ENCODE measurements around the gene SMAD3. TPM values are rescaled to one million over a fixed set of nuclear protein-coding genes. Genes with fewer than 3 reads are reported as not detected.
A peak's percentile ranks its signal among the peaks of the same experiment; 100 is the strongest.

Gene SMAD3
- total and polyA plus RNA-seq, 4 donors: 10.9 to 41.6 (median 23.4) TPM

- Histone ChIP-seq H3K9ac (ENCODE audit: insufficient read depth in 1 of 2, low read length in 2 of 2) (no peak overlapping the region), H3K9me3 (ENCODE audit: control insufficient read depth in 4 of 4, insufficient read depth in 3 of 4, low read length in 3 of 4) (peaks cover 0 to 8% (median 0%) of the 10 kb centered on the region in 4 donors), H3K4me3 (no peak overlapping the region), H3K4me1 (ENCODE audit: control insufficient read depth in 5 of 5, insufficient read depth in 5 of 5, low read length in 5 of 5) (peaks cover 0 to 40% (median 19%) of the 10 kb centered on the region in 5 donors), H3K36me3 (ENCODE audit: control insufficient read depth in 4 of 4, insufficient read depth in 4 of 4, low read length in 4 of 4) (peaks cover 0 to 4% (median 0%) of the 10 kb centered on the region in 4 donors), H3K27me3 (ENCODE audit: control insufficient read depth in 3 of 3, insufficient read depth in 3 of 3, low read length in 2 of 3) (no peaks in the 10 kb centered on the region), H3K27ac (ENCODE audit: low read depth in 1 of 2, low read length in 1 of 2) (no peak overlapping the region)
- WGBS, 2 donors: 86 to 91% methylated on average over 1 of the region's 1 CpG
- TF ChIP-seq, protein P1, sequence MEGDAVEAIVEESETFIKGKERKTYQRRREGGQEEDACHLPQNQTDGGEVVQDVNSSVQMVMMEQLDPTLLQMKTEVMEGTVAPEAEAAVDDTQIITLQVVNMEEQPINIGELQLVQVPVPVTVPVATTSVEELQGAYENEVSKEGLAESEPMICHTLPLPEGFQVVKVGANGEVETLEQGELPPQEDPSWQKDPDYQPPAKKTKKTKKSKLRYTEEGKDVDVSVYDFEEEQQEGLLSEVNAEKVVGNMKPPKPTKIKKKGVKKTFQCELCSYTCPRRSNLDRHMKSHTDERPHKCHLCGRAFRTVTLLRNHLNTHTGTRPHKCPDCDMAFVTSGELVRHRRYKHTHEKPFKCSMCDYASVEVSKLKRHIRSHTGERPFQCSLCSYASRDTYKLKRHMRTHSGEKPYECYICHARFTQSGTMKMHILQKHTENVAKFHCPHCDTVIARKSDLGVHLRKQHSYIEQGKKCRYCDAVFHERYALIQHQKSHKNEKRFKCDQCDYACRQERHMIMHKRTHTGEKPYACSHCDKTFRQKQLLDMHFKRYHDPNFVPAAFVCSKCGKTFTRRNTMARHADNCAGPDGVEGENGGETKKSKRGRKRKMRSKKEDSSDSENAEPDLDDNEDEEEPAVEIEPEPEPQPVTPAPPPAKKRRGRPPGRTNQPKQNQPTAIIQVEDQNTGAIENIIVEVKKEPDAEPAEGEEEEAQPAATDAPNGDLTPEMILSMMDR (IDR thresholded peaks at IDR 0.05; ENCODE audit: control extremely low read depth, extremely low read depth): no peak
- DNase-seq: no peak
- no peak for ATAC-seq (ENCODE audit: insufficient read depth, low FRiP score)
Measured at GRCh38 chr15:67115586-67115969, 50.2 kb downstream of the SMAD3 start.

GRCh38 chr15:67116742-67117141 lies 51.3 kb downstream of the SMAD3 start:
- H3K9ac ChIP-seq (ENCODE audit: insufficient read depth in 1 of 2, low read length in 2 of 2): no peak overlapping the region
- no peak for ATAC-seq (ENCODE audit: insufficient read depth, low FRiP score)
- peak overlapping the region in 1 of 2 donors; percentile 65 for H3K27ac ChIP-seq (ENCODE audit: low read depth in 1 of 2, low read length in 1 of 2)

DNA sequence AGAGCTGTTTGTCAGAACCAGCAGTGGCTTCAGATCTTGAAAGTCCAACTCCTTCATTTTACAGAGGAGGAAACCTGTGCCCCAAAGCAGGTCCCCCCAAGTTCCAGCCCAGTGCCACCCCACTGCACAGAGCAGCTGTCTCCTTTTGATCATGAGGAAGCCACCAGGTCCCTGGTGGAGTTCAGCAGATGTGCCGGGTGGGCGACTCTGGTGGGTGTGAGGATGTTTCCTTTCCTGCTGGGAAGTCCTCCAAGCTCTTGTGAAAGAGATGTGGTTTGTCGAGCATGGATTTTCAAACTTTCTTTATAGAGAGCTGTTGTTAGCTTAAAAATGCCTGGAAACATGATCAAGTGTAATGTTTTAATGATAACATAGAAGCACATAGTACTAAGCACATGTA lies 52.0 kb downstream of the SMAD3 start:
- peak; percentile 39 to 85 (median 69) for DNase-seq
- Histone ChIP-seq H3K4me3 (no peak overlapping the region), H3K9ac (ENCODE audit: insufficient read depth in 1 of 2, low read length in 2 of 2) (no peak overlapping the region), H3K27ac (ENCODE audit: low read depth in 1 of 2, low read length in 1 of 2) (peak overlapping the region in 1 of 2 donors; percentile 65), H3K9me3 (ENCODE audit: control insufficient read depth in 4 of 4, insufficient read depth in 3 of 4, low read length in 3 of 4) (no peaks in the 10 kb centered on the region), H3K36me3 (ENCODE audit: control insufficient read depth in 4 of 4, insufficient read depth in 4 of 4, low read length in 4 of 4) (peaks cover 0 to 4% (median 0%) of the 10 kb centered on the region in 4 donors), H3K4me1 (ENCODE audit: control insufficient read depth in 5 of 5, insufficient read depth in 5 of 5, low read length in 5 of 5) (peaks cover 0 to 54% (median 29%) of the 10 kb centered on the region in 5 donors), H3K27me3 (ENCODE audit: control insufficient read depth in 3 of 3, insufficient read depth in 3 of 3, low read length in 2 of 3) (no peaks in the 10 kb centered on the region)
- TF ChIP-seq, protein P1 (IDR thresholded peaks at IDR 0.05; ENCODE audit: control extremely low read depth, extremely low read depth): no peak
- ATAC-seq (ENCODE audit: insufficient read depth, low FRiP score): no peak
- 16 to 27% methylated on average over 3 of the region's 3 CpGs for WGBS, 2 donors

More at GRCh38 chr15:67116742-67117141, 51.3 kb downstream of the SMAD3 start:
- H3K27me3 ChIP-seq (ENCODE audit: control insufficient read depth in 3 of 3, insufficient read depth in 3 of 3, low read length in 2 of 3): no peaks in the 10 kb centered on the region
- TF ChIP-seq, protein P1 (IDR thresholded peaks at IDR 0.05; ENCODE audit: control extremely low read depth, extremely low read depth): no peak
- peaks cover 0 to 4% (median 0%) of the 10 kb centered on the region in 4 donors for H3K36me3 ChIP-seq (ENCODE audit: control insufficient read depth in 4 of 4, insufficient read depth in 4 of 4, low read length in 4 of 4)
- no peak for DNase-seq
- peaks cover 0 to 51% (median 26%) of the 10 kb centered on the region in 5 donors for H3K4me1 ChIP-seq (ENCODE audit: control insufficient read depth in 5 of 5, insufficient read depth in 5 of 5, low read length in 5 of 5)
- no peaks in the 10 kb centered on the region for H3K9me3 ChIP-seq (ENCODE audit: control insufficient read depth in 4 of 4, insufficient read depth in 3 of 4, low read length in 3 of 4)
- WGBS, 2 donors: 55 to 58% methylated on average over 2 of the region's 2 CpGs
- no peak overlapping the region for H3K4me3 ChIP-seq

DNA sequence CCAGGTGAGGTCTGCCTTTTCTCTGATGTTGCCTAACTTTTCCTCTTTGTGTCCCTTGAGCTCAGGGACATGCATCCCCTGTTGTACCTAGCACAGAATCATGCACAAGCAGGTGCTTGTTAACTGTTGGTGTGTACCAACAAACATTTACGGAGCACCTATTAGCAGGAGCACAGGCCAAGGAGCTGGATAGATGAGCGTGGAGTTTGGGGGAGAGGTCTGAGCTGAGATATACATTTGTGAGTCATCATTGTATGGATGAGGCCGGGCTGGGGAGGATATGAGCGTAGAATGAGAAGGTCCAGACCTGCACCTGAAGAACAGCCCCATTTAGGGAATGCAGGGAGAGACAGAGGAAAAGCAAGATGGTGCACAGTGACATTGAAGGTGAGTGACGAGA lies 53.4 kb downstream of the SMAD3 start:
- H3K9ac ChIP-seq (ENCODE audit: insufficient read depth in 1 of 2, low read length in 2 of 2): no peak overlapping the region
- H3K36me3 ChIP-seq (ENCODE audit: control insufficient read depth in 4 of 4, insufficient read depth in 4 of 4, low read length in 4 of 4): peaks cover 0 to 4% (median 0%) of the 10 kb centered on the region in 4 donors
- DNase-seq (no peak), ATAC-seq (ENCODE audit: insufficient read depth, low FRiP score) (no peak)
- no peak overlapping the region for H3K4me3 ChIP-seq
- 96 to 98% methylated on average over 5 of the region's 5 CpGs for WGBS, 2 donors
- no peaks in the 10 kb centered on the region for H3K27me3 ChIP-seq (ENCODE audit: control insufficient read depth in 3 of 3, insufficient read depth in 3 of 3, low read length in 2 of 3)
- H3K9me3 ChIP-seq (ENCODE audit: control insufficient read depth in 4 of 4, insufficient read depth in 3 of 4, low read length in 3 of 4): no peaks in the 10 kb centered on the region
- TF ChIP-seq, protein P1 (IDR thresholded peaks at IDR 0.05; ENCODE audit: control extremely low read depth, extremely low read depth): no peak
- H3K27ac ChIP-seq (ENCODE audit: low read depth in 1 of 2, low read length in 1 of 2): peak overlapping the region in 1 of 2 donors; percentile 15
- peaks cover 0 to 54% (median 29%) of the 10 kb centered on the region in 5 donors for H3K4me1 ChIP-seq (ENCODE audit: control insufficient read depth in 5 of 5, insufficient read depth in 5 of 5, low read length in 5 of 5)
